GM23338 (cell line): Measurements from ENCODE around the gene GPC6.

Experiments
- POLR2AphosphoS5 ChIP-seq: IDR thresholded peaks from 2 replicates; pipeline ENCODE4 v1.6.1; 2016; ENCODE audit warnings: antibody characterized with exemption, low read depth
- TF ChIP-seq, protein P1 (sequence below), 2 experiments: fragments of 200-600 bp in 1 of 2; sonication (generic) in 1 of 2; conservative IDR thresholded peaks; 2 replicates each; pipeline versions ENCODE4 v1.5.1 to v1.6.1; 2016 to 2017; ENCODE audit warnings: antibody characterized with exemption in 2 of 2, low read depth in 2 of 2, mild to moderate bottlenecking in 2 of 2, moderate library complexity in 1 of 2

DNA sequence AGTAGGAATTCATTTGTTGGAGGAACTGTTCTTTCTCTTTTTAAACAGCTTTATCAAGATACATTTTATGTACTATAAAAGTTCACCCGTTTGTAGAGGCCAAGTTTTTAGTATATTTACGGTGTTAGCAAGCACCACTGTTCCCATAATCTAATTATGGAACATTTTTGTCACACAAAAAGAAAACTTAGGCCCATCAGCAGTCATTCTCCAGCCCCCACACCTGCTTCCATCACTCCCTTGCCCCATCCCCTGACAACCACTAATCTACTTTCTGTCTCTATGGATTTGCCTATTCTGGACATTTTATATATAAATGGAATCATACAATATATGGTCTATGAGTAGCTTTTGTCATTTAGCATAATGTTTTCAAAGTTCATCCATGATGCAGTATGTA is 787.9 kb downstream of the GPC6 start:
- TF ChIP-seq, protein P1, sequence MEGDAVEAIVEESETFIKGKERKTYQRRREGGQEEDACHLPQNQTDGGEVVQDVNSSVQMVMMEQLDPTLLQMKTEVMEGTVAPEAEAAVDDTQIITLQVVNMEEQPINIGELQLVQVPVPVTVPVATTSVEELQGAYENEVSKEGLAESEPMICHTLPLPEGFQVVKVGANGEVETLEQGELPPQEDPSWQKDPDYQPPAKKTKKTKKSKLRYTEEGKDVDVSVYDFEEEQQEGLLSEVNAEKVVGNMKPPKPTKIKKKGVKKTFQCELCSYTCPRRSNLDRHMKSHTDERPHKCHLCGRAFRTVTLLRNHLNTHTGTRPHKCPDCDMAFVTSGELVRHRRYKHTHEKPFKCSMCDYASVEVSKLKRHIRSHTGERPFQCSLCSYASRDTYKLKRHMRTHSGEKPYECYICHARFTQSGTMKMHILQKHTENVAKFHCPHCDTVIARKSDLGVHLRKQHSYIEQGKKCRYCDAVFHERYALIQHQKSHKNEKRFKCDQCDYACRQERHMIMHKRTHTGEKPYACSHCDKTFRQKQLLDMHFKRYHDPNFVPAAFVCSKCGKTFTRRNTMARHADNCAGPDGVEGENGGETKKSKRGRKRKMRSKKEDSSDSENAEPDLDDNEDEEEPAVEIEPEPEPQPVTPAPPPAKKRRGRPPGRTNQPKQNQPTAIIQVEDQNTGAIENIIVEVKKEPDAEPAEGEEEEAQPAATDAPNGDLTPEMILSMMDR (conservative IDR thresholded peaks at IDR 0.05; ENCODE audit: low read depth in 2 of 2), result no peak
- TF ChIP-seq POLR2AphosphoS5, result no peak
